GM19467 (cell line): ENCODE data around the gene PLEKHN1.

Experiments
- ATAC-seq: cut with Tn5 transposase; IDR thresholded peaks from one replicate; pipeline ENCODE4 v1.9.1; 2021; ENCODE audit warnings: mild to moderate bottlenecking, moderate library complexity; ENCODE audit not compliant: unreplicated experiment

PLEKHN1 gene

GRCh38 chr1:929712-930632 is 36.3 kb upstream of the PLEKHN1 start:
- ATAC-seq: no peak

- no peak for ATAC-seq
These were observed 35.6 kb upstream of the PLEKHN1 start for GRCh38 chr1:930633-931138.

GRCh38 chr1:931380-932172 is 34.7 kb upstream of the PLEKHN1 start:
- no peak for ATAC-seq

- no peak for ATAC-seq
These were observed 34.1 kb upstream of the PLEKHN1 start for GRCh38 chr1:932173-932510.

GRCh38 chr1:932776-933602 is 33.3 kb upstream of the PLEKHN1 start:
- ATAC-seq: no peak

GRCh38 chr1:933603-933940 is 32.7 kb upstream of the PLEKHN1 start:
- ATAC-seq: no peak

- ATAC-seq: no peak
These were observed 31.1 kb upstream of the PLEKHN1 start for GRCh38 chr1:934991-935750.

- no peak for ATAC-seq
These were observed 30.5 kb upstream of the PLEKHN1 start for GRCh38 chr1:935751-936231.

- no peak for ATAC-seq
These were observed 29.7 kb upstream of the PLEKHN1 start for GRCh38 chr1:936348-937264.

- no peak for ATAC-seq
These were observed 28.8 kb upstream of the PLEKHN1 start for GRCh38 chr1:937521-937920.

GRCh38 chr1:938088-938683 is 28.1 kb upstream of the PLEKHN1 start:
- ATAC-seq: no peak

- no peak for ATAC-seq
These were observed 27.4 kb upstream of the PLEKHN1 start for GRCh38 chr1:938711-939489.

- ATAC-seq: no peak
These were observed 26.7 kb upstream of the PLEKHN1 start for GRCh38 chr1:939511-940106.

- ATAC-seq: no peak
These were observed 25.9 kb upstream of the PLEKHN1 start for GRCh38 chr1:940107-941014.

- no peak for ATAC-seq
These were observed 25.2 kb upstream of the PLEKHN1 start for GRCh38 chr1:941015-941587.
